GM12801 (cell line): ENCODE data around the gene ROBO1.

Source experiments
- CTCF ChIP-seq: IDR thresholded peaks from one replicate; pipeline ENCODE4 v1.5.1; 2011; ENCODE audit warnings: control low read depth; ENCODE audit not compliant: insufficient read length; ENCODE audit errors: extremely low read depth

ROBO1 gene

GRCh38 chr3:78706906-78707523 lies 1060.8 kb downstream of the ROBO1 start:
- no peak for TF ChIP-seq CTCF

- no peak for TF ChIP-seq CTCF
Observed at GRCh38 chr3:78703944-78704343, 1063.9 kb downstream of the ROBO1 start.

- no peak for TF ChIP-seq CTCF
Observed at GRCh38 chr3:78701537-78701936, 1066.3 kb downstream of the ROBO1 start.

GRCh38 chr3:78698431-78698830 lies 1069.4 kb downstream of the ROBO1 start:
- no peak for TF ChIP-seq CTCF

- TF ChIP-seq CTCF: no peak
Observed at GRCh38 chr3:78697426-78697825, 1070.4 kb downstream of the ROBO1 start.

- no peak for TF ChIP-seq CTCF
Observed at GRCh38 chr3:78690766-78691165, 1077.0 kb downstream of the ROBO1 start.

- no peak for TF ChIP-seq CTCF
Observed at GRCh38 chr3:78689378-78689777, 1078.4 kb downstream of the ROBO1 start.

GRCh38 chr3:78687520-78687919 lies 1080.3 kb downstream of the ROBO1 start:
- no peak for TF ChIP-seq CTCF
